Tibial nerve (tissue), 3 donors: Measurements from ENCODE around the gene BSPRY.

ENCODE experiments used
- CTCF ChIP-seq, 5 experiments: fragments of 200-600 bp in 3 of 5; fragments of 450-650 bp in 2 of 5; sonication (generic) in 3 of 5; IDR thresholded peaks; one replicate each; pipeline ENCODE4 v1.5.1; 2016 to 2019; ENCODE audit warnings: antibody characterized with exemption in 5 of 5, mild to moderate bottlenecking in 3 of 5, moderate library complexity in 2 of 5
- POLR2A ChIP-seq, 2 donors: fragments of 450-650 bp; IDR thresholded peaks; one replicate each; pipeline ENCODE4 v1.6.1; 2017; ENCODE audit warnings: antibody characterized with exemption in 2 of 2, mild to moderate bottlenecking in 2 of 2, moderate library complexity in 2 of 2

GRCh38 chr9:113375057-113376023, 26.0 kb downstream of the BSPRY start:
- TF ChIP-seq CTCF (IDR thresholded peaks at IDR 0.05) (no peak), POLR2A (IDR thresholded peaks at IDR 0.05) (no peak)
